NCI-H2081 treated with DMSO at 0.1 percent for 48 hours (cell line): Measurements from ENCODE around the gene UCN2.
"Not testable (repeated sequence)": the region's sequence is repeated elsewhere in the genome, so short reads cannot be mapped to it uniquely, and the experiment has no call there.

Experiments
- DNase-seq: peaks from one replicate; lab custom pipeline; 2025; lab: John Stamatoyannopoulos, UW

The UCN2 gene

GRCh38 chr3:48536116-48536515 is 27.5 kb downstream of the UCN2 start:
- DNase-seq: no peak

GRCh38 chr3:48535578-48535977 is 28.0 kb downstream of the UCN2 start:
- no peak for DNase-seq

- DNase-seq: no peak
These were observed 30.6 kb downstream of the UCN2 start for GRCh38 chr3:48532977-48533337.

GRCh38 chr3:48532271-48532976 is 31.2 kb downstream of the UCN2 start:
- no peak for DNase-seq

GRCh38 chr3:48530701-48531100 is 32.9 kb downstream of the UCN2 start:
- DNase-seq: not testable (repeated sequence)

- no peak for DNase-seq
These were observed 34.8 kb downstream of the UCN2 start for GRCh38 chr3:48528754-48529153.

GRCh38 chr3:48528048-48528447 is 35.5 kb downstream of the UCN2 start:
- DNase-seq: no peak

- no peak for DNase-seq
These were observed 38.6 kb downstream of the UCN2 start for GRCh38 chr3:48524970-48525369.

- DNase-seq: no peak
These were observed 41.9 kb downstream of the UCN2 start for GRCh38 chr3:48521635-48522034.

GRCh38 chr3:48519277-48519643 is 44.3 kb downstream of the UCN2 start:
- no peak for DNase-seq

GRCh38 chr3:48518638-48519276 is 44.8 kb downstream of the UCN2 start:
- DNase-seq: no peak

GRCh38 chr3:48518069-48518468 is 45.5 kb downstream of the UCN2 start:
- no peak for DNase-seq

- no peak for DNase-seq
These were observed 47.0 kb downstream of the UCN2 start for GRCh38 chr3:48516571-48516970.

GRCh38 chr3:48514431-48515227 is 49.0 kb downstream of the UCN2 start:
- DNase-seq: no peak
